ENCODE measurements around the gene SYNPO2. TPM values are rescaled to one million over a fixed set of nuclear protein-coding genes. Genes with fewer than 3 reads are reported as not detected.

The SYNPO2 gene
- total and polyA plus RNA-seq, 2 of the 13 experiments (the other 11 are each of a cell fraction or from before 2014, with no cell fraction given) = not detected

- TF ChIP-seq ARID5B (CRISPR knock-in tag; IDR thresholded peaks at IDR 0.05) = no peak
- no peak for TF ChIP-seq ZNF431 (CRISPR knock-in tag; IDR thresholded peaks at IDR 0.05; ENCODE audit: borderline replicate concordance, low read depth)
- TF ChIP-seq, protein P1, sequence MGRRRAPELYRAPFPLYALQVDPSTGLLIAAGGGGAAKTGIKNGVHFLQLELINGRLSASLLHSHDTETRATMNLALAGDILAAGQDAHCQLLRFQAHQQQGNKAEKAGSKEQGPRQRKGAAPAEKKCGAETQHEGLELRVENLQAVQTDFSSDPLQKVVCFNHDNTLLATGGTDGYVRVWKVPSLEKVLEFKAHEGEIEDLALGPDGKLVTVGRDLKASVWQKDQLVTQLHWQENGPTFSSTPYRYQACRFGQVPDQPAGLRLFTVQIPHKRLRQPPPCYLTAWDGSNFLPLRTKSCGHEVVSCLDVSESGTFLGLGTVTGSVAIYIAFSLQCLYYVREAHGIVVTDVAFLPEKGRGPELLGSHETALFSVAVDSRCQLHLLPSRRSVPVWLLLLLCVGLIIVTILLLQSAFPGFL (CRISPR knock-in tag; IDR thresholded peaks at IDR 0.05) = no peak
- TF ChIP-seq ETV5 (CRISPR knock-in tag; IDR thresholded peaks at IDR 0.05; ENCODE audit: borderline replicate concordance) = no peak
- no peak for TF ChIP-seq TBX2 (CRISPR knock-in tag; IDR thresholded peaks at IDR 0.05; ENCODE audit: borderline replicate concordance)
These were observed 21.6 kb downstream of the SYNPO2 start (continued) for GRCh38 chr4:118910221-118910620.

DNA sequence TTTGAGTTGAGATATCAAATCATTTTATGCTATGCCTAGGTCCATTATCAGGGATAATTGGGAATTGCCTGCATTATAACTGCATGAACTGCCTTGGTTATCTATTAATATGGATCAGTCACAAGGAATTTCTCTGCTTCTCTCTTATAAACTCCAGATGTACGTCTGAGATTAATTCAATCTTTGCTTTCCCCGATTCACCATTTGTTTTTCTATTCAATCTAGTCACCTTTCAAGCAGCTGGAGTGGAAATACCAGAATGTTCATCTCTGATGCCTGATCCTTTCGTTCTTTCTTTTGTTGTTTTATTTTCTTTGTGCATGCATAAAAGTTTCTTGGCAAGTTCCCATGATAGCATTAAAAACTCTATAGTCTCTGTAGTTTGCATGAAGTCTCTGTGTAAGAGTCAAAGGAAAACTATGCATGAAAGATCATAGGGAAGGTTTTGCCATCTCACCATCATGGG lies 22.6 kb downstream of the SYNPO2 start:
- ChIA-PET CTCF (ENCODE audit: low intra/inter-chr PET ratio, low total read pairs) (no interaction called here), POLR2A (no interaction called here)
- no peak overlapping the region for H3K4me3 ChIP-seq (replicated peaks in 1 of 3; ENCODE audit: insufficient read depth in 1 of 3, low read depth in 2 of 3, low read length in 3 of 3)
- no peak overlapping the region for H3K27ac ChIP-seq (ENCODE audit: extremely low read length, insufficient read depth, low read length)
- 9% methylated on average over 3 of the region's 3 CpGs for WGBS (ENCODE audit: low lambda C conversion rate)
- no peak overlapping the region for H2AFZ ChIP-seq (ENCODE audit: low read length)
- in situ Hi-C loops (cut with HindIII; ENCODE audit: extremely low pct_ligation_motif_present, low pct_unique_long_range_greater_than_20kb) = no loop called here
- H3K9me3 ChIP-seq (ENCODE audit: low read length) = no peaks in the 10 kb centered on the region
- no TSS peak for BruUV-seq (replicated peaks)
- intact Hi-C loops (cut with micrococcal nuclease; ENCODE audit: unreplicated experiment) = no loop called here
- H3K9ac ChIP-seq (ENCODE audit: insufficient read depth, low read depth, low read length) = no peak overlapping the region
- H3K36me3 ChIP-seq (replicated peaks in 1 of 2; ENCODE audit: control insufficient read depth in 1 of 2, insufficient read depth in 2 of 2, low read length in 2 of 2) = no peaks in the 10 kb centered on the region
- ATAC-seq (no peak), DNase-seq (ENCODE audit: low spot score) (no peak), FAIRE-seq (no peak)
- no peaks in the 10 kb centered on the region for H3K4me1 ChIP-seq (ENCODE audit: insufficient read depth, low read length)
- no peak overlapping the region for H3K4me2 ChIP-seq (ENCODE audit: low read depth, low read length)
- peaks cover 0 to 7% of the 10 kb centered on the region in 2 experiments; a peak in 2 of 5 replicates for H3K27me3 ChIP-seq (ENCODE audit: control insufficient read depth in 1 of 2, insufficient read depth in 2 of 2, low read length in 2 of 2)
- H4K20me1 ChIP-seq (ENCODE audit: insufficient read depth, low read length) = no peaks in the 10 kb centered on the region
- no peak for TF ChIP-seq ZNF782 (CRISPR knock-in tag; IDR thresholded peaks at IDR 0.05; ENCODE audit: borderline replicate concordance)
- no peak for TF ChIP-seq FOXJ3 (CRISPR knock-in tag; IDR thresholded peaks at IDR 0.05; ENCODE audit: borderline replicate concordance)
- TF ChIP-seq TEAD3 (CRISPR knock-in tag; optimal IDR thresholded peaks at IDR 0.05; ENCODE audit: borderline replicate concordance) = no peak
- no peak for TF ChIP-seq ZNF263 (CRISPR knock-in tag; IDR thresholded peaks at IDR 0.05)
- no peak for TF ChIP-seq DMTF1 (CRISPR knock-in tag; IDR thresholded peaks at IDR 0.05)
- no peaks in the 10 kb centered on the region for H3K79me2 ChIP-seq (ENCODE audit: insufficient read depth, low read length)

All from HepG2 (cell line).